ENCODE measurements around the gene TFPT. TPM values are rescaled to one million over a fixed set of nuclear protein-coding genes. Genes with fewer than 3 reads are reported as not detected.

TFPT gene, protein sequence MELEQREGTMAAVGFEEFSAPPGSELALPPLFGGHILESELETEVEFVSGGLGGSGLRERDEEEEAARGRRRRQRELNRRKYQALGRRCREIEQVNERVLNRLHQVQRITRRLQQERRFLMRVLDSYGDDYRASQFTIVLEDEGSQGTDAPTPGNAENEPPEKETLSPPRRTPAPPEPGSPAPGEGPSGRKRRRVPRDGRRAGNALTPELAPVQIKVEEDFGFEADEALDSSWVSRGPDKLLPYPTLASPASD
- total RNA-seq, result 10 to 100 TPM; 14.2 to 16.8 TPM
- 10 to 100 TPM; 17.4 to 24.4 (median 23.0) TPM for polyA plus RNA-seq
- 3.9 to 17.0 (median 10.7) reads per million in 6 experiments for total RNA-seq

DNA sequence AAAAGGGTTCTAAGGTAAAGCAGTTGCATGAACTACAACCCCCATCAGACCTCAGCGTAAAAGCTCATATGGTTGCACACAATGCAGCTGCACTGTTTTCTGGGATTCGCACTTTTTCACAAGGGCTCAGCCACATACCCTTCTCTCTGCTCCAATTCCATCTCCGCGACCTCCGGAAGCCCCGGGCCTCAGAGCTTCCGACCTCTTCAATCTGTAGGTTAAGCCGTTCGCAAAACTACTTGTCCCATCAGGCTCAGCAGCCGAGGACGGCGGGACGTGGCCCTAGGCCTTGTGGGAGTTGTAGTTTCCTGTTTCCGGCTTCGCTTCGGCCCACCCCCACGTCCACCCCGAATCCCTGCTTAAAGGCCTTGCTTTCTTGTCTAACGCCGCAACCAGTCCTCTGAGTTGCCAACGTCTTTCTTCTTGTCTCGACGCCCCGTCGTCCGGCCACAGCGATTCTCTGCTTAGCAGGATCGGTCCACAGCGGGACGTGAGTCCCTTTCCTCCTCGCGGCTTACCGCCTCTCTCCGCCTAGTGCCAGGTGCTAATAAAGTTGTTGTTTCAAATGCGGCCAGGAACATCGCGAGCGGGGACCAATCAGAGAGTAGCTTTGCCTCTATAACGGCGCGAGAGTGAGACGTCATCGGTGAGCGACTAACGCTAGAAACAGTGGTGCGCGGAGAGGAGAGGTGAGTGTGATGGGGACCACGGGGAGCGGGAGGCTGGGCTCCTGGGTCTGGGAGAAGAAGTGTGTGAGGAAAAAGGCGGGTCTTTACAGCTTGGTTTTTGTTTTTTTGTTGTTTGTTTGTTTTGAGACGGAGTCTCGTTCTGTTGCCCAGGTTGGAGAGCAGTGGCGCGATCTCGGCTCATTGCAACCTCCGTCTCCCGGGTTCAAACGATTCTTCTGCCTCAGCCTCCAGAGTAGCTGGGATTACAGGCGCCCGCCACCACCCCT is at the start of gene TFPT, which contains the start of gene PRPF31:
TFPT (minus strand) TSS at position 549 of the 955 bp plus-strand sequence; CDS start at position 161, 388 bp downstream.
PRPF31 (plus strand) TSS at position 646 of the 955 bp plus-strand sequence. CDS start 2,525 bp downstream, outside the sequence.
- POLR2A ChIA-PET, result interaction anchor here (0.6 to 4.1 kb wide), 19 partner anchors 8 to 1013 kb away, joined by 3 to 86 read pairs (median 4); partner anchors contain the start of genes CNOT3, LENG1, LENG8 and LENG9
- peak; percentile 79 to 100 (median 96) for DNase-seq
- H3K27ac Mint-ChIP-seq, result peak within 1 kb of the TSS; percentile 89 to 99 (median 95)
- H3K4me1 Mint-ChIP-seq, result peaks cover 16 to 50% (median 36%) of the 10 kb centered on the region in 4 donors
- peaks cover 0 to 4% (median 0%) of the 10 kb centered on the region in 5 donors for H3K27me3 Mint-ChIP-seq
- ATAC-seq, result peak; percentile 87 to 89
- H3K36me3 Mint-ChIP-seq, result peaks cover 0 to 40% (median 8%) of the 10 kb centered on the region in 3 donors
- no peaks in the 10 kb centered on the region for H3K9me3 Mint-ChIP-seq
- peak within 1 kb of the TSS; percentile 87 to 98 (median 93) for H3K4me3 Mint-ChIP-seq

GRCh38 chr19:54165222-54165621 is 49.8 kb upstream of the TFPT start:
- peak overlapping the region in 3 of 10 donors; percentile 15 to 78 (median 70) for H3K4me3 Mint-ChIP-seq
- peaks cover 16 to 51% (median 46%) of the 10 kb centered on the region in 4 donors for H3K4me1 Mint-ChIP-seq
- H3K27me3 Mint-ChIP-seq, result peaks cover 0 to 3% (median 0%) of the 10 kb centered on the region in 5 donors
- DNase-seq (no peak), ATAC-seq (no peak)
- no peaks in the 10 kb centered on the region for H3K36me3 Mint-ChIP-seq
- H3K27ac Mint-ChIP-seq, result no peak overlapping the region
- POLR2A ChIA-PET, result interaction anchor here (0.7 to 1.1 kb wide), 4 partner anchors 14 to 62 kb away, joined by 3 to 4 read pairs (median 4); no protein-coding TSS in a partner anchor
- H3K9me3 Mint-ChIP-seq, result no peaks in the 10 kb centered on the region

DNA sequence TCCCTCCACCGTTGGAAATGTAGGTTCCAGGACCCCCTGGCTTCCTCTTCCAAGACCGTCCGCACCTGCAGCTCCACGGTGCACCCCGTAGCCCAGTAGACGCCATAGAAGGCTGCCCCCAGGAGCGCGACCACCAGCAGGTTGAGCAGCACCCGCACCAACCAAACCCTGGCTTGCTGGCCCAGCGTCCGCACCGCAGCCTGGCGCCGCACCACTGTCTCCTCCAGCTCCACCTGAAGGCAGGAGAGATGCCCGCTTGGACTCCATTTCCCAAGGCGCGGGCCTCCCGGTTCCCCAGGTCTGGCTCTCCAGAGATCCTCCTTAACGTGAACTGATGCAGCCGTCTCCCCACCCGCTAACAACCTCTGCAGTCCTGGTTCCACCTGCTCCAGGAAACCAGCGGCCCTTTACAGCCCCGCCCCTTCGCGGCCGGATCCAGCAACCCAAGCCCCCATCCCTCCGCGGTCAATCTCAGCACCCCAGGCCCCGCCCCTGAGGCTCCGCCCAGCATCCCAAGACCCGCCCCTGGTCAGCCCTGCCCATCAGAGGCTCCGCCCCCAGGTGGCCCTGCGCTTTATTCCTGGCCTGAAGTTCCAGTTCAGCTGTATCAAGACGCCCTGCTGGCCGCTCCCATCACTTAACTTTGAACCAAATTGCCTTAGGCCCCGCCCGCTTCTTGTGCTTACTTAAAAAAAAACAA is 49.1 kb upstream of the TFPT start:
- peak overlapping the region; percentile 31 to 84 (median 68) for H3K4me3 Mint-ChIP-seq

GRCh38 chr19:54162884-54163283 is 47.4 kb upstream of the TFPT start:
- DNase-seq, result no peak
- peaks cover 0 to 7% (median 2%) of the 10 kb centered on the region in 3 donors for H3K36me3 Mint-ChIP-seq
- no peak for ATAC-seq
- POLR2A ChIA-PET, result interaction anchor here (0.6 to 1.8 kb wide), 5 partner anchors 13 to 27 kb away, joined by 3 to 5 read pairs (median 4); partner anchors contain the start of genes CNOT3 and MBOAT7
- no peaks in the 10 kb centered on the region for H3K9me3 Mint-ChIP-seq
- H3K4me3 Mint-ChIP-seq, result peak overlapping the region; percentile 83 to 96 (median 90)
- peaks cover 24 to 64% (median 61%) of the 10 kb centered on the region in 4 donors for H3K4me1 Mint-ChIP-seq
- peaks cover 0 to 3% (median 0%) of the 10 kb centered on the region in 5 donors for H3K27me3 Mint-ChIP-seq
- H3K27ac Mint-ChIP-seq, result peak overlapping the region in 5 of 10 donors; percentile 4 to 99 (median 69)

More for the DNA sequence above, 49.1 kb upstream of the TFPT start:
- H3K27me3 Mint-ChIP-seq, result peaks cover 0 to 3% (median 0%) of the 10 kb centered on the region in 5 donors
- POLR2A ChIA-PET, result interaction anchor here (0.7 to 1.8 kb wide), 6 partner anchors 13 to 61 kb away, joined by 3 to 5 read pairs (median 4); partner anchors contain the start of genes CNOT3 and MBOAT7
- DNase-seq (peak in 5 of 10 donors; percentile 30 to 38 (median 34)), ATAC-seq (no peak)
- H3K36me3 Mint-ChIP-seq, result peaks cover 0 to 1% (median 0%) of the 10 kb centered on the region in 3 donors
- no peaks in the 10 kb centered on the region for H3K9me3 Mint-ChIP-seq
- H3K4me1 Mint-ChIP-seq, result peaks cover 20 to 58% (median 52%) of the 10 kb centered on the region in 4 donors
- H3K27ac Mint-ChIP-seq, result peak overlapping the region in 6 of 10 donors; percentile 6 to 85 (median 58)

- H3K9me3 Mint-ChIP-seq, result no peaks in the 10 kb centered on the region
- POLR2A ChIA-PET, result interaction anchor here (0.6 to 0.7 kb wide), 3 partner anchors 13 to 27 kb away, joined by 3 to 4 read pairs (median 3); partner anchors contain the start of genes CNOT3 and MBOAT7
- peak overlapping the region in 9 of 10 donors; percentile 4 to 99 (median 73) for H3K27ac Mint-ChIP-seq
- DNase-seq (peak; percentile 69 to 85 (median 76)), ATAC-seq (peak in 1 of 2 donors; percentile 3)
- peak overlapping the region; percentile 83 to 100 (median 91) for H3K4me3 Mint-ChIP-seq
- peaks cover 24 to 67% (median 62%) of the 10 kb centered on the region in 4 donors for H3K4me1 Mint-ChIP-seq
- H3K27me3 Mint-ChIP-seq, result peaks cover 0 to 3% (median 0%) of the 10 kb centered on the region in 5 donors
- H3K36me3 Mint-ChIP-seq, result peaks cover 0 to 12% (median 2%) of the 10 kb centered on the region in 3 donors
Observed at GRCh38 chr19:54162241-54162805, 46.9 kb upstream of the TFPT start.

DNA sequence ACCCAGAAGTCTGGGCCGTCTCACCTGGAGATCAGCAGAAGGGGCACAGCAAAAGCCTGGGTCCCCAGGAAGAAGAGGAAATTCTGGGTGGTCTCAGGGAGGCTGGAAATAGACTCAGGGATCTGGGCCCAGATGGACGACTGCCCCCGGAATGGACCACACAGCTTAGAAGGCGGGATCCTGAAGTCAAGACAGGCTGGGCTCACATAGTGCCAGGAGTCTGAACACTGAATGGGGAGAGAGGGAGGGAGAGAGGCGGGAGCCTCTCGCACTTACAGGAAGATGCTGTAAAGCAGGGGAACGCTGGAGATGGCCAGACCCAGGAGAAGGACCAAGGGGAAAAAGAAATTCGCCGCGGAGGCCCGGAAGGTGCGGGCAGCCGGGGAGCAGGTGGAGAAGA is 45.4 kb upstream of the TFPT start:
- DNase-seq (no peak), ATAC-seq (no peak)
- H3K9me3 Mint-ChIP-seq, result no peaks in the 10 kb centered on the region
- peaks cover 0 to 3% (median 0%) of the 10 kb centered on the region in 5 donors for H3K27me3 Mint-ChIP-seq
- peaks cover 0 to 25% (median 2%) of the 10 kb centered on the region in 3 donors for H3K36me3 Mint-ChIP-seq
- POLR2A ChIA-PET, result interaction anchor here (5.2 to 7.6 kb wide), 3 partner anchors 23 to 46 kb away, joined by 31 to 129 read pairs (median 103); partner anchors contain the start of genes CNOT3, MBOAT7, PRPF31 and TFPT
- peak overlapping the region; percentile 99 to 100 (median 99) for H3K27ac Mint-ChIP-seq
- H3K4me1 Mint-ChIP-seq, result peaks cover 28 to 77% (median 71%) of the 10 kb centered on the region in 4 donors
- H3K4me3 Mint-ChIP-seq, result peak overlapping the region; percentile 91 to 100 (median 100)

GRCh38 chr19:54160182-54160811 is 44.8 kb upstream of the TFPT start:
- Mint-ChIP-seq H3K9me3 (no peaks in the 10 kb centered on the region), H3K27ac (peak overlapping the region; percentile 99 to 100 (median 99)), H3K4me3 (peak overlapping the region; percentile 91 to 100 (median 100)), H3K4me1 (peaks cover 28 to 75% (median 72%) of the 10 kb centered on the region in 4 donors), H3K27me3 (peaks cover 0 to 3% (median 0%) of the 10 kb centered on the region in 5 donors), H3K36me3 (peaks cover 0 to 29% (median 2%) of the 10 kb centered on the region in 3 donors)
- POLR2A ChIA-PET, result interaction anchor here (0.6 to 7.6 kb wide), 9 partner anchors 12 to 292 kb away, joined by 3 to 129 read pairs (median 19); partner anchors contain the start of genes CNOT3, MBOAT7, PRPF31 and RPS9
- no peak for ATAC-seq
- DNase-seq, result no peak

DNA sequence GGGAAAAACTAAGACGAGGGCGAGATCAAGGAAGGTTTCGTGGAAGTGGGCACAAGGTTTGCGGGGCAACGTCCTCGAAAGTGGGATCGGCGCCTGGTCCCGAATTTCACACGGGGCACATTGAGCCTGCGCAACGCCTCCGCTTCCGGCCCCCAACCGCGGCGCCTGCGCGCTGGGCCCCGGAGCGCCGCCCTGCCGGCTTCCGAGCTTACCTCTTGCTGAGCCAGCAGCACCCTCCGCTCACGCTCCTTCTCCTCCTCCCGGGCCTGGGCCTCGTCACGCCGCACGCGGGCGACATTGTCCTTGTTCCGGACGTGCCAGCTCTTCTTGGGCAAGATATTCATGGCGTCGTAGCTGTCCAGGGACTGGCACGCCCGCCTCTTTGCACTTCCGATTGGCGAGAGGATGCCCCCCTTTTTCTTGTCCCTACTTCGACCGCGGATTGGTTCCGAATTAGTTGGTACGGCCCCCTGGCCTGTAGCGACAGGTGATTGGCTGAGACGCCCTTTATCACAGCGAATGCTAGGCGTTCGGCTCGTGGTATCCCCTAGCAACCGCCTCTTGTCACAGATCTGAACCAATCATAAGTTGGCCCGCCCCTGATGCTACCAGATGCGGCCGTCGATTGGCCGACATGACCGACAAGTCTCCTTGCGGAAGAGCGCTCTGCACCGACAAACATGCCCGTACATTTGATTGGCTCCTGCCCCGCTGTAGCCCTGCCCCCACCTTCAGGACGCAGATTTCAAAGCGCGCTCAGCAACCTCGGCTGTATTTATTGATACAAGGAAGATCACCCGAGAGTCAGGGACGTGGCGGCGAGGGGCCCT is 44.1 kb upstream of the TFPT start, which contains the start of gene LENG1:
LENG1 (minus strand) TSS at position 370 of the 830 bp plus-strand sequence; CDS start at position 344, 26 bp downstream.
- POLR2A ChIA-PET, result interaction anchor here (0.6 to 7.6 kb wide), 19 partner anchors 8 to 291 kb away, joined by 3 to 129 read pairs (median 6); partner anchors contain the start of genes CNOT3, LENG8, MBOAT7 and NDUFA3
- ATAC-seq, result peak; percentile 86 to 89
- Mint-ChIP-seq H3K4me1 (peaks cover 32 to 77% (median 73%) of the 10 kb centered on the region in 4 donors), H3K4me3 (peak within 1 kb of the TSS; percentile 91 to 100 (median 100)), H3K27ac (peak within 1 kb of the TSS; percentile 99 to 100 (median 99)), H3K27me3 (peaks cover 0 to 2% (median 0%) of the 10 kb centered on the region in 5 donors), H3K36me3 (peaks cover 5 to 36% (median 8%) of the 10 kb centered on the region in 3 donors), H3K9me3 (no peaks in the 10 kb centered on the region)
- peak; percentile 89 to 100 (median 99) for DNase-seq

DNA sequence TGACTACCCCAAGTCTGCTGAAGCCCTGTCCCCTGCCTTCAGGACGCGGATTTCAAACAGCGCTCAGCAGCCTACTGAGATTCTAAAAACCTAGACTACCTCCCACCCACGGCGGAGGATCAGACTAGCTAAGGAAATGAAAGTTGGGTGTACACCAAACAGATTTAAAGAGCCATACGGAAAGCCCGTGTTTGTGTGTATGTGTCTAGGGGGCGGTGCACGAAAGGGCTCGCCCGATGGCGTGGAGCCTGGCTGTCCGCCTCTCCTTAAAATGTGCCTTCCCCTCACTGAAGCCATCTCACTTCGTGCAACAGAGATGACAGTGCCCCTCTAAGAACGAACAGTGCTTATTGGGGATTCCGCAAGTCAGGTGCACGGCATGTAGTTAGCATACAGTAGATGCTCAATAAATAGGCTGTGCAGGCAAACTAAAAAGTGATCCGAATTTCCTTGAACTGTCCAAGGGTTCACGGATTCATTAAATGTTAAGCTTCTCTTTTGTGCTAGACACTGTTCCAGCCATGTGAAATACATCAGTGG is 43.4 kb upstream of the TFPT start:
- no peaks in the 10 kb centered on the region for H3K27me3 Mint-ChIP-seq
- ATAC-seq (no peak), DNase-seq (peak in 4 of 10 donors; percentile 19 to 39 (median 30))
- peak overlapping the region; percentile 99 to 100 (median 99) for H3K27ac Mint-ChIP-seq
- H3K36me3 Mint-ChIP-seq, result peaks cover 7 to 43% (median 12%) of the 10 kb centered on the region in 3 donors
- POLR2A ChIA-PET, result interaction anchor here (0.7 to 7.6 kb wide), 19 partner anchors 8 to 290 kb away, joined by 3 to 129 read pairs (median 6); partner anchors contain the start of genes CNOT3, LENG8, MBOAT7 and NDUFA3
- no peaks in the 10 kb centered on the region for H3K9me3 Mint-ChIP-seq
- peak overlapping the region; percentile 91 to 100 (median 100) for H3K4me3 Mint-ChIP-seq
- H3K4me1 Mint-ChIP-seq, result peaks cover 34 to 78% (median 73%) of the 10 kb centered on the region in 4 donors

Data from naive thymus-derived CD8-positive, alpha-beta T cell (primary cell).